ENCODE results near the gene OR1M1.

OR1M1 gene

DNA sequence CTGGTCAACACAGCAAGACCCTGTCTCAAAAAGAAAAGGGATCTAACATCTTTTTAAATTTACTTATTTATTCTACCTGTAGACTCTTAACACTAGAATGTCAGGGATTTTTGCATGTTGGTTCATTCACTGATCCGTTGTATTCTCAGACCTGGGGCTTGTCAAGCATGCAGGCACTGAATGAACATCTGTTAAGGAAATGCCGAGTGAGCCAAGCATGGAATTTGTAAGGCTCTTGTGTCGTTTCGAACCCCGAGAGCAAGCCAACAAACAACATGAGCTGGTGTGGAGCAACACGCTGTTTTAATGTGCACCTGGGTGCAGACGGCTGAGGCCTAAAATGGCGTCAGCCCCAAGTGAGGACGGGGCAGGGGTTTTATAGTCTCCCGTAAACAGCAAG is 10.0 kb upstream of the OR1M1 start:
- DNase-seq, result no peak

GRCh38 chr19:9078651-9079050 is 8.2 kb upstream of the OR1M1 start:
- no peak for DNase-seq

DNA sequence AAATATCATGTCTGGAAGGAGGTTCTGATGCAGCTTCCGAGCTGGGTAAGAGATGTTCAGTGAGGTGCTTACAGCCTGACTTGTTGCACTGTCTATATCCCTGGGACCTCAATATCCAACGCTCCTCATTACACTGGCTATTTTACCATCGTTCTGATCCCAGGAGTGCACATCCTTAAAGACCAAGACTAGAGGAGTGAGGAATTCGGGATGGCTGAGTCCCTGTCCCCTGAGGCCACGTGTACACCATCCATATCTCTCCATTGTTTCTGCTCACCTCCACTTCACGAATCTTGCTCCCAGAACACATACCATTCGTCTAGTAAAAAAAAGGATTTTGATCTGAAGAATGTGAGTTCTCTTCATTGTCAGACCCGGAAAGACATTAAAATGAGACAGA is 20.5 kb downstream of the OR1M1 start, which contains the start of gene OR7G2:
Gene OR7G2, minus strand, starts transcription at position 101 of the 400 bp plus-strand sequence. CDS start 4,232 bp downstream, outside the sequence.
- no peak for DNase-seq

DNA sequence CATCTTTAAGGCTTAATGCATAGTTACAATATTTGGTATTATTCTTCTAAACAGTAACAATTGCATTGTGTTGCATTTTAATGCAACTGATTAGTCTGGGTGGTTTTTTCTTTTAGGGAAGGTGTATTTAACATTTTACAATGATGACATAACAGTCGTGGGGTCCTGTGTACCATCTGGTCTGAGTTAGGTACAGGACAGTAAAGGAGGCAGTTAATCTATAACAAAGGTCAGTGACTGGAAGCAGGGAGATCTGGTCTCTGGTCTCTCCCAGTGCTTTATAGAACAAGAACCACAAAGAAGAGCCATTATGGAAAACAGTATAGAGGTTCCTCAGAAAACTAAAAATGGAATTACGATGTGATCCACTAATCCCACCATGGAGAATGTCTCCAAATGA is 23.1 kb downstream of the OR1M1 start:
- DNase-seq, result no peak

- no peak for DNase-seq
Measured at GRCh38 chr19:9115307-9115813, 28.5 kb downstream of the OR1M1 start, which contains the start of gene OR7G1. TSS of gene OR7G1 (minus strand) at chr19:9115763. CDS start at chr19:9115763, 0 bp downstream.

DNA sequence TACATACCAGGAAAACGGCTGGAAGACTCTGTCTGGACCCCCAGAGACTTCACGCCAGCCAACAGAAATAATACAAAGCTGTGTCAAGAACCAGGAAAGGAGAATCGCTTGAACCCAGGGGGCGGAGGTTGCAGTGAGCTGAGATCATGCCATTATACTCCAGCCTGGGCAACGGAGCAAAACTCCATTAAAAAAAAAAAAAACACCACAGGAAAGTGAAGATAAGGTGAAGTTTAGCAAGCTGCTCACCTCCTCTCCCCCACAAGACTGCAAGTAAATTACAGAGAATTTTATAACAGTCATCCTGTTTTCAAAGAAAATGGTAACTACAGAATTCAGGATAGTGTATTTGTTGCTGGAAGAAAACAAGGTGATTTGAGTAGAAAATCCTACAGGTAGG is 29.7 kb downstream of the OR1M1 start:
- DNase-seq, result no peak

- no peak for DNase-seq
Measured at GRCh38 chr19:9126900-9127405, 40.1 kb downstream of the OR1M1 start, which contains the start of gene OR7G3. TSS of gene OR7G3 (minus strand) at chr19:9126950. CDS start at chr19:9126950, 0 bp downstream.

DNA sequence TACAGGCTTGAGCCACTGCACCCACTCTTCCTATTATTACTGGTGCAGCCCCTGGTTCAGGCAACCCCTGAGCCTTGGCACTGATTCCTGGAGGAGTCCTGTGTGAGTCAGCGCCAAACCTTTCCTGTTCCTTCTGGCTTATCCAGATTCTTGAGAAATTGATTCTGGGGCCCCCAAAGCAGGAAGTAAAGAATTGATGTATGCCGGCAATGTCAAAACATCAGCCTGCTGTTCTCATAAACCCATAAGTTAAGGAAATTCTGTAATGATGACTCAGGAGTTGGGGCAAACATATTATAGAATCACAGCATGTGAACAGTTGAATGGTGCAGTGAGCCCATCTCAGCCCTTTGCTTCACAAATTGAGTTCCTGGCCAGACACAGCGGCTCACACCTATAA is 41.3 kb downstream of the OR1M1 start:
- DNase-seq, result no peak

DNA sequence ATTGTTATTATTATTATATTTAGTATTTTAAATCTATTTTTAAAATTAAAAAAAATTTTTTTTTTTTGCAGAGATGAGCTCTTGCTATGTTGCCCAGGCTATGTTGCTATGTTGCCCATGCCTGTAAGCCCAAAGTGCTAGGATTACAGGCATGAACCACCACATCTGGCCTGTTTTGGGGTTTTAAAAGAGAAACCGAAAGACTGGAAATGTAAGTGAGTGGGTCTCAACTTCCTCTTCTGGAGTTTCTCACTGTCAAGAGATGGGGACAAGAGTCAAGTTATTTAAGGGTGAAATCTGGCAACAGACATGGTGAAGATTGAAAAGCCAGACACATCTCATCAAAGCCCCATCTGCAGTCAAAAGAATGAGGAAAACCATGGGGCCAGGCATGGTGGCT is 44.1 kb downstream of the OR1M1 start:
- DNase-seq, result no peak

GRCh38 chr19:9132422-9132821 is 45.6 kb downstream of the OR1M1 start:
- DNase-seq, result no peak

DNA sequence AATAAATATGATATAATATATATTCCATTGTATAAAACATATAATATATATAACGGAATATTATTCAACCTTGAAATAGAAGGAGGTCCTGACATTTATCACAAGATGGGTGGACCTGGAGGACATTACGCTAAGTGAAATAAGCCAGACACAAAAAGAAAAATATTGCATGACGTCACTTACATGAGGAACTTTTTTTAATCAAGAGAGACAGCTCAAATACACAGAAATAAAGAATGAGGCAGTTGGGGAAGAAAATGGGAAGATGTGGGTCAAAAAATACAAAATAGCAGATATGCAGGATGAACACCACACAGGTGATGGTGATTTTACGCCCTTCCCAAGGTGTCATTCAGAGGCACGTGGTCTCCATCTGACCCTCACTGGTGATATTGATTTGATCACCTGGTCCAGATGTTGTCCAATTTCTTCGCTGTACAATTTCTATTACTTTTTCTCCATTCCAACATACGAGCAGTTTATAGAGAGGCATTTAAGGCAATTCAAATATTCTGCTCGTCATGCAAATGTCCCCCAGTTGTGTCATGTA is 52.8 kb downstream of the OR1M1 start:
- no peak for DNase-seq

- peak; percentile 95 for DNase-seq
Measured at GRCh38 chr19:9140159-9140874, 53.5 kb downstream of the OR1M1 start, which contains the start of gene ZNF317. TSS of gene ZNF317 (plus strand) at chr19:9140397. CDS start at chr19:9156017, 15,620 bp downstream.

GRCh38 chr19:9144920-9145319 is 58.1 kb downstream of the OR1M1 start:
- no peak for DNase-seq

Data from retina (tissue), 1 donor.